ENCODE measurements around the gene CCNQ. TPM values are rescaled to one million over a fixed set of nuclear protein-coding genes. Genes with fewer than 3 reads are reported as not detected.

Gene CCNQ
- total and polyA plus RNA-seq, 10 of the 15 experiments (the other 5 are each of a cell fraction or from before 2014, with no cell fraction given), result 0.45 to 36.2 (median 18.2) TPM

DNA sequence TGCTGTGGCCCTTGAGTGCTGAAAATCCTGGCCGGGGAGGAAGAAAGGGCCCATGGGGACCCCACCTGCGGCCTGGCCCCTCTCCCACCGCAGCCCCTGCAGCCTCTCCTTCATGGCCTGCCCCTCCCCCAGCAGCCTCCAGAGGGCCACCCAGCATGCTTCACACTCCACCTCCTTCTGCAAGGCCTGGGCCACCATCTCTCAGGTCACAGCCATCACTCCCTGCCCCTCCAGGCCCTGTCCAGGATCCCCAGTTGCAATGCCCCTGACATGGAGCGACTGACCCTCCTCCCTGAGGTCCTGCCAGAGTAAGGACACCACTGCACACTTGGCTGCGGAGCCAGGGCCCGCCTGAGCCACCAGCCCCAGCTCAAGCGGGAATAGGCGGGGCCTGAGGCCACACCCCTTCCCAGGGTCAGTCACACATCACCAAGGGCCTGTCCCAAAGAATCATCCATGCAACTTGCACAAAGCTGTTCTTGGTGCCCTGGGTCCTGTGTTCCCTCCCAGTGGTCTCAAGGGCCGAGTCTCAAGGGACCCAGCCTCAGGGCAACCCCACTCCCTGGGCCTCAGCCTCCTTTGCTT, 32.9 kb downstream of the CCNQ start (continued):
- TF ChIP-seq ZNF687 (IDR thresholded peaks at IDR 0.05) (no peak), KDM1A (IDR thresholded peaks at IDR 0.05; ENCODE audit: borderline replicate concordance) (no peak), POLR2AphosphoS5 (IDR thresholded peaks at IDR 0.05; ENCODE audit: low read length) (no peak), POLR2A (IDR thresholded peaks at IDR 0.05; ENCODE audit: low read depth, low read length) (no peak), JUNB (IDR thresholded peaks at IDR 0.05) (no peak)

DNA sequence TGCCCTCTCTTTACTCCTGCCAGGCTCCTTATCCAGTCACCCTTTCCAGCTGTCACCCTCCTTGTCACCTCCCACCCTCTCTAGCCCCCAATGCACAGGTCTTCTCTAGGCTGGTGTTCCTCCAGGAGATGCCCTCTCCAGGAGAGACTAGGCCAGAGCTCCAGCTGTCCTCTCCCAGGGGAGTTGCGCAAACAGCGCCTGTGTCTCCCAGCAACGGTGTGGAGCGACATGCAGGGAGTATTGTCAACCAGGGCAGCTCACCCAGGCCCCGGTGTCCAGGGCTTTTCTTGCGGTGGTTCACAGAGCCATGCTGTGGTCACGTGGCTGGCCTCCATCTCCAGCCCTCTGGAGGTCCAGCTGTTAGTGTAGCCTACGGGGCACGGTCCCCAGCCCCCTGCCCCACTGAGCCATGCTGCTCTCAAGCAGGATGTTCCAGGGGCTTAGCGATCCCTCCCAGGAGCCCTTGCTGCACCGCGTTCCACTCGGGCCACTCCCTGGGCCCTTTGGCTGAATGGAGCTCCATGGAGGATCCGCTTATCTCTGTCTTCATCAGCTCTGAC, 34.8 kb downstream of the CCNQ start:
- in situ Hi-C loops (cut with MboI), result no loop called here
- no peak for ATAC-seq
- ChIA-PET SMC1A (ENCODE audit: uncharacterized antibody, unreplicated experiment) (no interaction called here), CTCF (interaction anchor here (1.2 kb wide), 1 partner anchor 25 kb away, joined by 4 read pairs; no protein-coding TSS in a partner anchor), POLR2A (no interaction called here), RAD21 (ENCODE audit: unreplicated experiment) (interaction anchor here (1.2 to 1.4 kb wide), 2 partner anchors 13 to 24 kb away, joined by 3 read pairs; no protein-coding TSS in a partner anchor)
- Histone ChIP-seq H3K4me1 (ENCODE audit: control insufficient read depth, insufficient read depth, low read length) (no peaks in the 10 kb centered on the region), H4K20me1 (ENCODE audit: control insufficient read depth, insufficient read depth) (no peaks in the 10 kb centered on the region), H3K79me2 (ENCODE audit: control insufficient read depth, insufficient read depth, low read length) (no peaks in the 10 kb centered on the region), H3K27me3 (replicated peaks in 1 of 2; ENCODE audit: control insufficient read depth in 2 of 2, insufficient read depth in 2 of 2, low read length in 1 of 2) (no peaks in the 10 kb centered on the region; a peak in 2 of 4 replicates), H3K4me3 (no peak overlapping the region), H3K9ac (ENCODE audit: control insufficient read depth, insufficient read depth, low read length) (no peak overlapping the region), H3K36me3 (ENCODE audit: control insufficient read depth in 2 of 2, insufficient read depth in 2 of 2, low read length in 1 of 2) (no peaks in the 10 kb centered on the region), H3K4me2 (ENCODE audit: control insufficient read depth, insufficient read depth) (no peak overlapping the region), H3K27ac (ENCODE audit: control insufficient read depth, insufficient read depth) (no peak overlapping the region), H2AFZ (ENCODE audit: control insufficient read depth, low read depth, low read length) (no peak overlapping the region), H3K9me3 (replicated peaks; ENCODE audit: control insufficient read depth, insufficient read depth, low read length) (no peaks in the 10 kb centered on the region)
- WGBS (ENCODE audit: insufficient coverage, insufficient replicate concordance, low lambda C conversion rate, missing lambda C conversion rate), result 62% methylated on average over 14 of the region's 14 CpGs
- DNase-seq (ENCODE audit: low read depth, low spot score), result no peak
- intact Hi-C loops (cut with micrococcal nuclease; ENCODE audit: unreplicated experiment), result no loop called here
- no peak for TF ChIP-seq MAX (IDR thresholded peaks at IDR 0.05; ENCODE audit: low read depth, low read length)
- no peak for TF ChIP-seq SMAD1 (IDR thresholded peaks at IDR 0.05; ENCODE audit: low read depth, partially characterized antibody)
- TF ChIP-seq POLR2AphosphoS2 (IDR thresholded peaks at IDR 0.05; ENCODE audit: low read depth, low read length), result no peak
- TF ChIP-seq BRCA1 (IDR thresholded peaks at IDR 0.05; ENCODE audit: low read depth, low read length), result no peak
- TF ChIP-seq IKZF1 (conservative IDR thresholded peaks at IDR 0.05), result no peak
- TF ChIP-seq CBFB (IDR thresholded peaks at IDR 0.05; ENCODE audit: low read depth), result no peak
- no peak for TF ChIP-seq ESRRA (IDR thresholded peaks at IDR 0.05; ENCODE audit: low read length)
- no peak for TF ChIP-seq RFX5 (IDR thresholded peaks at IDR 0.05; ENCODE audit: low read depth, low read length)
- TF ChIP-seq POLR2AphosphoS5 (IDR thresholded peaks at IDR 0.05; ENCODE audit: low read length), result no peak
- no peak for TF ChIP-seq SRF (IDR thresholded peaks at IDR 0.05; ENCODE audit: low read depth in 2 of 2, low read length in 2 of 2)
- no peak for TF ChIP-seq CHD2 (IDR thresholded peaks at IDR 0.05; ENCODE audit: borderline replicate concordance, low read depth, low read length)
- TF ChIP-seq, protein P1, sequence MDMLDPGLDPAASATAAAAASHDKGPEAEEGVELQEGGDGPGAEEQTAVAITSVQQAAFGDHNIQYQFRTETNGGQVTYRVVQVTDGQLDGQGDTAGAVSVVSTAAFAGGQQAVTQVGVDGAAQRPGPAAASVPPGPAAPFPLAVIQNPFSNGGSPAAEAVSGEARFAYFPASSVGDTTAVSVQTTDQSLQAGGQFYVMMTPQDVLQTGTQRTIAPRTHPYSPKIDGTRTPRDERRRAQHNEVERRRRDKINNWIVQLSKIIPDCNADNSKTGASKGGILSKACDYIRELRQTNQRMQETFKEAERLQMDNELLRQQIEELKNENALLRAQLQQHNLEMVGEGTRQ (IDR thresholded peaks at IDR 0.05; ENCODE audit: borderline replicate concordance, low read depth, low read length), result no peak
- TF ChIP-seq CREM (IDR thresholded peaks at IDR 0.05; ENCODE audit: low read depth), result no peak
- FAIRE-seq, result no peak
- no TSS peak for BruUV-seq (replicated peaks)

All from GM12878 (cell line).